K562 (cell line): ENCODE results near the gene FSTL3. TPM values are rescaled to one million over a fixed set of nuclear protein-coding genes. Genes with fewer than 3 reads are reported as not detected.
"Not testable (repeated sequence)": the region's sequence is repeated elsewhere in the genome, so short reads cannot be mapped to it uniquely, and the experiment has no call there.

Source experiments
- CBFA2T2 ChIP-seq: fragments of 450-650 bp; conservative IDR thresholded peaks from 2 replicates; pipeline ENCODE4 v1.6.1; 2017; ENCODE audit warnings: mild to moderate bottlenecking
- CBFA2T3 ChIP-seq: fragments of 450-650 bp; IDR thresholded peaks from 2 replicates; pipeline ENCODE4 v1.6.1; 2017
- CXXC5 ChIP-seq: fragments of 250-450 bp; sonication (Bioruptor Pico); IDR thresholded peaks from 2 replicates; pipeline ENCODE4 v1.8.0; 2022; ENCODE audit warnings: inconsistent platforms, mild to moderate bottlenecking, moderate library complexity
- DPF2 ChIP-seq: fragments of 450-650 bp; IDR thresholded peaks from 2 replicates; pipeline ENCODE4 v1.6.1; 2016
- EP300 ChIP-seq: IDR thresholded peaks from 2 replicates; pipeline ENCODE4 v1.6.1; 2012; ENCODE audit warnings: low read length, improper control_type of control experiment
- ESRRA ChIP-seq: fragments of 450-650 bp; IDR thresholded peaks from 2 replicates; pipeline ENCODE4 v1.6.1; 2014; ENCODE audit warnings: low read depth, mild to moderate bottlenecking, moderate library complexity, borderline replicate concordance
- FOXJ2 ChIP-seq: fragments of 200-800 bp; sonication (Bioruptor generic); IDR thresholded peaks from 2 replicates; pipeline ENCODE4 v1.6.1; 2016; ENCODE audit warnings: missing genetic modification characterization, missing compliant biosample characterization
- ID3 ChIP-seq, 2 experiments: fragments of 250-450 bp in 1 of 2; fragments of 450-650 bp in 1 of 2; sonication (Bioruptor Pico) in 1 of 2; IDR thresholded peaks; 2 replicates each; pipeline versions ENCODE4 v1.6.1 to v1.8.0; 2016 to 2021; ENCODE audit warnings: mild to moderate bottlenecking in 2 of 2, moderate library complexity in 2 of 2, missing compliant biosample characterization in 1 of 2, missing genetic modification characterization in 1 of 2
- JUND ChIP-seq, 2 experiments: IDR thresholded peaks; 2 replicates in 1 of 2; 3 replicates in 1 of 2; pipeline ENCODE4 v1.6.1; 2011; ENCODE audit warnings: borderline replicate concordance in 2 of 2, low read depth in 2 of 2, low read length in 2 of 2, improper control_type of control experiment in 1 of 2, missing biosample characterization in 1 of 2, missing genetic modification characterization in 1 of 2, missing genetic modification reagents in 1 of 2
- L3MBTL2 ChIP-seq: fragments of 450-650 bp; IDR thresholded peaks from 2 replicates; pipeline ENCODE4 v1.6.1; 2016; ENCODE audit warnings: mild to moderate bottlenecking, moderate library complexity
- MAZ ChIP-seq, 2 experiments: fragments of 450-650 bp in 1 of 2; sonication (generic) in 1 of 2; formaldehyde crosslinking; IDR thresholded peaks in 1 of 2; conservative IDR thresholded peaks in 1 of 2; 2 replicates each; pipeline versions ENCODE4 v1.4.0 to v1.5.0; 2020; ENCODE audit warnings: mild to moderate bottlenecking in 1 of 2, missing genetic modification reagents in 1 of 2
- NBN ChIP-seq: fragments of 450-650 bp; IDR thresholded peaks from 2 replicates; pipeline ENCODE4 v1.6.1; 2016; ENCODE audit warnings: low read depth, mild to moderate bottlenecking
- RAD21 ChIP-seq, 2 experiments: fragments of 250-450 bp in 1 of 2; fragments of 450-650 bp in 1 of 2; sonication (Bioruptor Pico) in 1 of 2; formaldehyde crosslinking in 1 of 2; IDR thresholded peaks in 1 of 2; conservative IDR thresholded peaks in 1 of 2; 2 replicates each; pipeline versions ENCODE4 v1.4.0 to v1.8.0; 2020 to 2022; ENCODE audit warnings: mild to moderate bottlenecking in 2 of 2, moderate library complexity in 1 of 2
- SMARCA4 ChIP-seq: fragments of 450-650 bp; IDR thresholded peaks from 2 replicates; pipeline ENCODE4 v1.6.1; 2016
- TEAD4 ChIP-seq, 2 experiments: sonication (generic) in 1 of 2; formaldehyde crosslinking in 1 of 2; IDR thresholded peaks; 2 replicates each; pipeline versions ENCODE4 v1.6.1 to v1.8.0; 2012 to 2022; ENCODE audit warnings: borderline replicate concordance in 1 of 2, inconsistent platforms in 1 of 2, low read length in 1 of 2, mild to moderate bottlenecking in 1 of 2, missing genetic modification reagents in 1 of 2
- TRIM28 ChIP-seq: fragments of 450-650 bp; IDR thresholded peaks from 2 replicates; pipeline ENCODE4 v1.6.1; 2017
- VEZF1 ChIP-seq: fragments of 200-800 bp; sonication (Bioruptor generic); IDR thresholded peaks from 2 replicates; pipeline ENCODE4 v1.6.1; 2017; ENCODE audit warnings: missing genetic modification characterization, missing compliant biosample characterization
- ZEB2 ChIP-seq: fragments of 450-650 bp; IDR thresholded peaks from 2 replicates; pipeline ENCODE4 v1.6.1; 2016
- ZNF324 ChIP-seq: fragments of 250-450 bp; sonication (Bioruptor Pico); IDR thresholded peaks from 2 replicates; pipeline ENCODE4 v1.4.0; 2020; ENCODE audit warnings: mild to moderate bottlenecking
- polyA plus RNA-seq, 8 experiments: library from polyadenylated mRNA; depleted of rRNA in 4 of 8; stranded (reverse) in 5 of 8; unstranded in 3 of 8; fragments of >200 nt; fragmentation: Nextera tagmentation in 2 of 8; fragmentation: Illumina TruSeq in 1 of 8; extraction: Ambion mirVana in 2 of 8; extraction: Trizol in 1 of 8; gene quantifications; 2 replicates each; pipeline versions ENCODE4 v1.2.1 to v1.2.3, GENCODE V29; 2011 to 2014; ENCODE audit warnings: inconsistent platforms in 1 of 8, missing spikeins in 1 of 8
- total RNA-seq, 7 experiments: library from RNA; depleted of rRNA in 6 of 7; stranded (reverse); fragments of >200 nt in 6 of 7; fragmentation: Illumina TruSeq in 2 of 7; extraction: Trizol in 2 of 7; gene quantifications; 2 replicates each; pipeline versions ENCODE4 v1.2.1 to v1.2.3, GENCODE V29; 2011 to 2021; ENCODE audit warnings: low replicate concordance in 1 of 7
- TF ChIP-seq, protein P1 (sequence below), 2 experiments: fragments of 450-650 bp; IDR thresholded peaks; 2 replicates each; pipeline ENCODE4 v1.6.1; 2018; ENCODE audit warnings: mild to moderate bottlenecking in 2 of 2, low read depth in 1 of 2; ENCODE audit not compliant: partially characterized antibody in 2 of 2

FSTL3 gene
- total and polyA plus RNA-seq, 9 of the 15 experiments (the other 6 are each of a cell fraction or from before 2014, with no cell fraction given): 0.35 to 6.8 (median 4.2) TPM; not detected in 1

DNA sequence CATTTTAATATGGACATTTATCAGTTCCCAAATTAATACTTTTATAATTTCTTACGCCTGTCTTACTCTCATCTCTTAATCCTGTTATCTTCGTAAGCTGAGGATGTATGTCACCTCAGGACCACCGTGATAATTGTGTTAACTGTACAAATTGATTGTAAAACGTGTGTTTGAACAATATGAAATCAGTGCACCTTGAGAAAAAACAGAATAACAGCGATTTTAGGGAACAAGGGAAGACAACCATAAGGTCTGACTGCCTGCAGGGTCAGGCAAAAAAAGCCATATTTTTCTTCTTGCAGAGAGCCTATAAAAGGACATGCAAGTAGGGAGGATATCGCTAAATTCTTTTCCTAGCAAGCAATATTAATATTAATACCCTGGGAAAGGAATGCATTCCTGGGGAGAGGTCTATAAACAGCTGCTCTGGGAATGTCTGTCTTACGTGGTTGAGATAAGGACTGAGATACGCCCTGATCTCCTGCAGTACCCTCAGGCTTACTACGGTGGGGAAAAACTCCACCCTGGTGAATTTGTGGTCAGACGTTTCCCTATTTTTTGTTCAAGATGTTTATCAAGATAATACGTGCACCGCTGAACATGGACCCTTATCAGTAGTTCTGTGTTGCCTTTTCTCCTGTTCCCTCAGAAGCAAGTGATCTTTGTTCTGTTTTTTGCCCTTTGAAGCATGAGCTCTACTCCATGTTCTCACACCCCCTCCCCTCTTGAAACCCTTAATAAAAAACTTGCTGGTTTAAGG is 7.3 kb upstream of the FSTL3 start (continued):
- TF ChIP-seq EP300 (peak; percentile 19; the same call in 1 of the 2 replicates), VEZF1 (CRISPR knock-in tag) (0 out of 2 replicates have a peak, but pooled peaks have one; percentile 57), CBFA2T2 (peak; percentile 27), RAD21 (CRISPR knock-in tag; conservative IDR thresholded peaks at IDR 0.05 in 1 of 2, IDR thresholded peaks at IDR 0.05 in 1 of 2) (0 out of 4 replicates have a peak, but pooled peaks of 1 of the 2 experiments have one; percentile 12), CXXC5 (CRISPR knock-in tag) (peak; percentile 61), CBFA2T3 (peak; percentile 53; the same call in 1 of the 2 replicates), DPF2 (0 out of 2 replicates have a peak, but pooled peaks have one; percentile 19), L3MBTL2 (0 out of 2 replicates have a peak, but pooled peaks have one; percentile 33), NBN (peak; percentile 56; the same call in 1 of the 2 replicates), ESRRA (peak; percentile 78; the same call in 1 of the 2 replicates), JUND (IDR thresholded peaks at IDR 0.05; ENCODE audit: borderline replicate concordance, low read depth, low read length) (0 out of 2 replicates have a peak, but pooled peaks have one; percentile 19), JUND (tag; IDR thresholded peaks at IDR 0.05; ENCODE audit: borderline replicate concordance, low read depth, low read length) (0 out of 3 replicates have a peak, but pooled peaks have one; percentile 19), TEAD4 (IDR thresholded peaks at IDR 0.05; ENCODE audit: low read length) (peak; percentile 63; the same call in 1 of the 2 replicates), ZNF324 (CRISPR knock-in tag) (0 out of 2 replicates have a peak, but pooled peaks have one; percentile 12), ID3 (tag; IDR thresholded peaks at IDR 0.05) (0 out of 2 replicates have a peak, but pooled peaks have one; percentile 55), ZEB2 (peak; percentile 50; the same call in 1 of the 2 replicates), FOXJ2 (tag) (peak; percentile 60; the same call in 1 of the 2 replicates), TRIM28 (peak; percentile 91; the same call in 1 of the 2 replicates), SMARCA4 (peak; percentile 52; the same call in 1 of the 2 replicates), MAZ (CRISPR knock-in tag; conservative IDR thresholded peaks at IDR 0.05 in 1 of 2, IDR thresholded peaks at IDR 0.05 in 1 of 2) (peak in 1 of 2 experiments; percentile 15; a peak in 1 of 4 replicates)
- not testable (repeated sequence) for TF ChIP-seq TEAD4 (CRISPR knock-in tag; IDR thresholded peaks at IDR 0.05; ENCODE audit: borderline replicate concordance); ID3 (CRISPR knock-in tag; IDR thresholded peaks at IDR 0.05)
- TF ChIP-seq, protein P1, sequence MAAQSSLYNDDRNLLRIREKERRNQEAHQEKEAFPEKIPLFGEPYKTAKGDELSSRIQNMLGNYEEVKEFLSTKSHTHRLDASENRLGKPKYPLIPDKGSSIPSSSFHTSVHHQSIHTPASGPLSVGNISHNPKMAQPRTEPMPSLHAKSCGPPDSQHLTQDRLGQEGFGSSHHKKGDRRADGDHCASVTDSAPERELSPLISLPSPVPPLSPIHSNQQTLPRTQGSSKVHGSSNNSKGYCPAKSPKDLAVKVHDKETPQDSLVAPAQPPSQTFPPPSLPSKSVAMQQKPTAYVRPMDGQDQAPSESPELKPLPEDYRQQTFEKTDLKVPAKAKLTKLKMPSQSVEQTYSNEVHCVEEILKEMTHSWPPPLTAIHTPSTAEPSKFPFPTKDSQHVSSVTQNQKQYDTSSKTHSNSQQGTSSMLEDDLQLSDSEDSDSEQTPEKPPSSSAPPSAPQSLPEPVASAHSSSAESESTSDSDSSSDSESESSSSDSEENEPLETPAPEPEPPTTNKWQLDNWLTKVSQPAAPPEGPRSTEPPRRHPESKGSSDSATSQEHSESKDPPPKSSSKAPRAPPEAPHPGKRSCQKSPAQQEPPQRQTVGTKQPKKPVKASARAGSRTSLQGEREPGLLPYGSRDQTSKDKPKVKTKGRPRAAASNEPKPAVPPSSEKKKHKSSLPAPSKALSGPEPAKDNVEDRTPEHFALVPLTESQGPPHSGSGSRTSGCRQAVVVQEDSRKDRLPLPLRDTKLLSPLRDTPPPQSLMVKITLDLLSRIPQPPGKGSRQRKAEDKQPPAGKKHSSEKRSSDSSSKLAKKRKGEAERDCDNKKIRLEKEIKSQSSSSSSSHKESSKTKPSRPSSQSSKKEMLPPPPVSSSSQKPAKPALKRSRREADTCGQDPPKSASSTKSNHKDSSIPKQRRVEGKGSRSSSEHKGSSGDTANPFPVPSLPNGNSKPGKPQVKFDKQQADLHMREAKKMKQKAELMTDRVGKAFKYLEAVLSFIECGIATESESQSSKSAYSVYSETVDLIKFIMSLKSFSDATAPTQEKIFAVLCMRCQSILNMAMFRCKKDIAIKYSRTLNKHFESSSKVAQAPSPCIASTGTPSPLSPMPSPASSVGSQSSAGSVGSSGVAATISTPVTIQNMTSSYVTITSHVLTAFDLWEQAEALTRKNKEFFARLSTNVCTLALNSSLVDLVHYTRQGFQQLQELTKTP (IDR thresholded peaks at IDR 0.05; ENCODE audit: low read depth in 1 of 2, partially characterized antibody in 2 of 2): peak in 1 of 2 experiments; percentile 61
